Measurements from ENCODE around the gene HOXA5.

The HOXA5 gene

DNA sequence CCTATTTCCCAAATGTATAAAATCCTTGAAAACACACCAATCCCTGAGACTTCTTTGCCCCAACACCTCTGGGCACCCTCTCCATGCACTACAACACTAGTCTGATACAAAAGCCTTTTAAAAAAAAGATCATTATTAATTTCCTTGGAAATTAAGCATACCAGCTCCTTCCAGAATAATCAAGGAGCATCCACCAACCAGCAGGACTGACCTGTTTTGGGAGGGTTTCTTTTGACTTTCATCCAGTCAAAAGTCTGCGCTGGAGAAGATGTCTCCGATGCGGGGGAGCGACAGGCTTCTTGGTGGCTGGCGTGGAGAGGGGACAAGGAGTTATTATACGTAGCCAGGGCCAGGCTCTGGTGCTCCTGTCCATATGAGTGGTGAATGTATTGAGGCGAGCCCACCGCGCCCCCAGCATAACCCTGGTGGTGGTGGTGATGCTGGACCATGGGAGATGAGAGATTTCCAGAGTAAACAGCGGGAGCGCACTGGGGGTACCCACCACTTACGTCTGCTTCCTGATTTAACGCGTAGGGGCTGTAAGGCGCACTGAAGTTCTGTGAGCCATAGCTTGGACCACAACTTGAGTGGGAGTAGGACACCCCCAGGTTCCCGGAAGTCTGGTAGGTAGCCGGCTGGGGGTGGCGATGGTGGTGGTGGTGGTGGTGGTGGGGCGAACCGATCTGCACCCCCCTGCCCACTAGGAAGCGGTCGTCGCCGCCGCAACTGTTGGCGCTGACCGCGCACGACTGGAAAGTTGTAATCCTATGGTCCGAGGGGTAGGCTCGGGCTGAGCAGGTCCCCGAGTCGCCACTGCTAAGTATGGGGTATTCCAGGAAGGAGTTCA is 48.2 kb downstream of the HOXA5 start:
- DNase-seq (ENCODE audit: low read depth): no peak

DNA sequence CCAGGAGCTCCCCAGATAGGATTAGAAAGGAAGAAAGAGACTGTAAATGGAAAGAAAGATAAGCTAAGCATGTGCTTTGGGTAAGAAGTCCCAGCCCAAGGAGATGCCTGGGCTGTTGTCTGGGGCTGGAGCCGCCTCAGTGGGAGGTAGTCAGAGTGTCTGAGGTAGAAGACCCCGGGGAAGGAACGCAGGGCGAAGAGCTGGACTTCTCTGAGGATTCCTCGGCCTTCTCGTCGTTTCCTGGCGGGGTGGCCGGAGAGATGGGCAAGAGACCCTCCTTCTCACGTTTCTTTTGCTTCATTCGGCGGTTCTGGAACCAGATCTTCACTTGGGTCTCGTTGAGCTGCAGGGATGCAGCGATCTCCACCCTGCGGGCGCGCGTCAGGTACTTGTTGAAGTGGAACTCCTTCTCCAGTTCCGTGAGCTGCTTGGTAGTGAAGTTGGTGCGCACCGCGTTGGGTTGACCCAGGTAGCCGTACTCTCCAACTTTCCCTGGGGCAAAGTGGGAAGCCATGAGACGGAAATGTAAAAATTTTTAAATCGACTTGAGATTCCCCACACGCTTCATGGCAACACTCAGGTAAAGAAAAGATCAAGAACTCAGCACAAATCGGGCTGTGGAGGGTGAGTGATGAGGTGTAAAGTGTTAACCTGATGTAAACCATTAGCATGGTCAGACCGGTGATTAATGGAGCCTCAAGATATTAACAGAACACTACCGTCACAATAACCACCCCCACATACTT is 49.0 kb downstream of the HOXA5 start:
- DNase-seq (ENCODE audit: low read depth): no peak

DNA sequence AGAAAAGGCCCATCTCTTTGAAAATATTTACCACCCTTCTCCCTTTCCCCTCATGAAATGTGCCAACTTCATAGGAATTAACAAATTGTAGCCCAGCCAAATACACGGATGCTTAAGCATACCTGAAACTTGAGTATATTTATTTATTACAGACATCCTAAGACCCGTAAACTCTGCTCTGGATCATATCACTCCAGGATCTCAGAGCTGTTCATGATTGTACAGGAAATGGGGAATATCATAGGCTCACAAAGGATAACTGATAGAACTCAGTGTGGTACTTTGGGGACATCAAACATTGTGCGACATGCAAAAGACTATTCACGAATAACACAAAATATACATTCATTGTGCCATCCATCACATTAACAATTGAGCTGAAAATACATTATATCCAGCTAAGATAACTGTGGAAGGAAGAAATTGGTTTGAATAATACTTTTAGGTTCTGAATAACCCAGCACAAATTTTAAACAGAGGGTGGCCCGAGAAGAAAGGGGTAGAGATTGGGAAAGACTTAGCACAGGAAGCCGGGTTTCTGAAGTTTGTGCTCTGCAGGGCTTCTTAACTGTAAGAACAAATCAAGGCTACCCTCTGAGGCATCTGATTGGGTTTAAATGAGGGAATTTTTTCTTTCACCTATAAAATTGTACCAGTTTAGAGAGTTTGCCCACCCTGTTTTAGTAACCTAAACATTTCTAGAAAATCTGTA is 50.1 kb downstream of the HOXA5 start:
- DNase-seq (ENCODE audit: low read depth): no peak

DNA sequence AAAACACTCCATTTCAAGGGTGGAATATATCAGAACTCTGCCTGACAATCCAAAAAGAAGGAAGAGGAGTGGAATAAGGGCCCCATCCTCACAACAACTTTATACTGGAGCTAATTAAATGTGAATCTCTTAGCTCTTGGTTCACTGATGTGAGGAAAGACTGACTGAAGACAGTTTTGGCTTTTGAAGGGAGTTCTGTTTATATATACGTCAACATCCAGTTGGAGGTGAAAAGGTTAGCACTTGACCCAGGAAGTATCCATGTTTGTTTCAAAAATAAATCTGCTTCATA is 50.7 kb downstream of the HOXA5 start:
- no peak for DNase-seq (ENCODE audit: low read depth)

DNA sequence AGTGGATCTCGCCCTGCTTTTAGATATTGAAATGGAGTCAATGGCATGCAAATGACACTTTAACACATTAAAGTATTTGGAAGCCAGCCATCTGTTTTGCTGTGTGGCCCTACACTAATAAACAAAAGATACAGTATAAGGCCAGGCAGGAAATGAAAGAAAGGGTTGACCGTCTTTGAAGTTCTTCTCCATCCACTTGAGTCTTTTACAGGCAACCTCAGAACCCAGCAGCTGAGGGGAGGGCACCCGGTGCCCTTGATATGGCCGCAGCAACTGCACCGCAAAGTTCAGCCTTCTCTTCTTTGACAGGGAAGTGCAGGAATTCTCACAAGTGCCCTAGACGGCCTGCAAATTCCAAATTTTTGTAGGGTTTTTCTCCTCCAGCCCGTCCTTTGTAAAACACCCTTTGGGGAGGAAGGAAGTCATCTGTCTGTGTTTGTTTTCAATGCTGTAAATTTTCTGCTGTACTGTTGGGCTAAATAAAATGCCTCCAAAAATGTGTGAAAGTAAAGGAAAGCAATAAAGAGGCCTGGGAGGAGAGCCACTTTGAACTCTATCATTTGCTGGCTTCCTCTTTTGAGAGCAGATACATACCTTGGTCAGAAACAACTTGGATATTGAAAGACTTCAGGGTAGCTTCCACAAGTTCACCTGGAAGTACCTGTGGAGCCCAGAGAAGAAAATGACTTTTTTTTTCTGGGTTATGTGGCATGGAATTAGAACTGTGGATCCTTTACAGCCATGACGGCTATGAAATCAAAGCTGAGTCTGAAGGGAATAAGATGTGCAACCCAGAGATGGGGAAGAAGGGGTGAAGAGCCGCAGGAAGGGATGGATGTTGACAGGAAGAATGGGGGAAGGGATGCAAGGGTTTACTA is 51.3 kb downstream of the HOXA5 start:
- DNase-seq (ENCODE audit: low read depth): no peak

DNA sequence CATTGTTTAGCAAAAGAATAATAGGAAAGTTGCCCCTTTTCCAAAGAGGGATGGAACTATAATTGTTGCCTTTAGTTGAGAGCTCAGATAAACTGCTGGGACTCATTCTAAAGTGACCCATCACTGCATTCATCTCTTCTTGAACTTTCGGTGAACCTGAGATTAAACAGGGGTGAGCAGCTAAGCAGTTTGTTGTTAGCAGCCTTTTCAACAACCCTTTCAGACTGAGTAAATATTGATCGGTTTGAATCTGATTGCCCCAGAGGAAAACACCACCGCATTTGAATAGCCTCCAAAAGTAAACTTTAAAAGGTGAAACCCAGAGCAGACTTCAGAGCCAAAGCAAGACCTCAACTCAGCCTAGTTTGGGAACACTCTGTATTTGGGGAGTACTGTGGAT is 52.4 kb downstream of the HOXA5 start:
- DNase-seq (ENCODE audit: low read depth): no peak
